Endothelial cell (in vitro differentiated cells): ENCODE measurements around the gene NACAD. TPM values are rescaled to one million over a fixed set of nuclear protein-coding genes. Genes with fewer than 3 reads are reported as not detected.

Experiments
- DNase-seq: peaks from one replicate; pipeline ENCODE4 v3.0.0; 2021; ENCODE audit warnings: low spot score
- H3K27ac Mint-ChIP-seq: one replicate; pipeline ENCODE4 v1.8.0; 2021; ENCODE audit warnings: mixed read lengths, inconsistent platforms; ENCODE audit not compliant: unreplicated experiment
- H3K27me3 Mint-ChIP-seq: one replicate; pipeline ENCODE4 v1.8.0; 2021; ENCODE audit warnings: mild to moderate bottlenecking, moderate library complexity, mixed read lengths, inconsistent platforms; ENCODE audit not compliant: unreplicated experiment
- H3K36me3 Mint-ChIP-seq: one replicate; pipeline ENCODE4 v1.8.0; 2021; ENCODE audit warnings: mild to moderate bottlenecking, low read depth, mixed read lengths, inconsistent platforms; ENCODE audit not compliant: unreplicated experiment
- H3K4me1 Mint-ChIP-seq: one replicate; pipeline ENCODE4 v1.8.0; 2021; ENCODE audit warnings: mild to moderate bottlenecking, mixed read lengths, inconsistent platforms; ENCODE audit not compliant: unreplicated experiment
- H3K4me3 Mint-ChIP-seq: one replicate; pipeline ENCODE4 v1.8.0; 2021; ENCODE audit warnings: mild to moderate bottlenecking, mixed read lengths, inconsistent platforms; ENCODE audit not compliant: unreplicated experiment
- H3K9me3 Mint-ChIP-seq: one replicate; pipeline ENCODE4 v1.8.0; 2021; ENCODE audit warnings: mixed read lengths, inconsistent platforms; ENCODE audit not compliant: unreplicated experiment
- CTCF ChIP-seq: fragments of 200-600 bp; sonication (generic); IDR thresholded peaks from one replicate; pipeline ENCODE4 v1.5.0; 2021; ENCODE audit warnings: antibody characterized with exemption; ENCODE audit not compliant: unreplicated experiment
- total RNA-seq: library from RNA; stranded (reverse); fragmentation: NEBNext Ultra II Directional; extraction: Animal tissue kit (Norgen Biotek cat#: 25700); gene quantifications from one replicate; pipeline ENCODE4 v1.2.1, GENCODE V29; 2021; ENCODE audit not compliant: unreplicated experiment

Gene NACAD
- total RNA-seq, 1 donor from 2014 or later, result 3.5 TPM

GRCh38 chr7:45089341-45089891, 647 bp upstream of the NACAD start:
- H3K36me3 Mint-ChIP-seq, result peaks cover 4% of the 10 kb centered on the region
- no peaks in the 10 kb centered on the region for H3K9me3 Mint-ChIP-seq
- H3K4me3 Mint-ChIP-seq, result peak overlapping the region; percentile 65
- peak; percentile 79 for DNase-seq
- H3K27me3 Mint-ChIP-seq, result peaks cover 11% of the 10 kb centered on the region
- no peak for TF ChIP-seq CTCF
- peaks cover 10% of the 10 kb centered on the region for H3K4me1 Mint-ChIP-seq
- H3K27ac Mint-ChIP-seq, result peak overlapping the region; percentile 84

GRCh38 chr7:45088146-45088701, 545 bp downstream of the NACAD start:
- no peak for TF ChIP-seq CTCF
- H3K4me3 Mint-ChIP-seq, result no peak overlapping the region
- peaks cover 4% of the 10 kb centered on the region for H3K36me3 Mint-ChIP-seq
- no peak overlapping the region for H3K27ac Mint-ChIP-seq
- no peaks in the 10 kb centered on the region for H3K9me3 Mint-ChIP-seq
- no peak for DNase-seq
- peaks cover 11% of the 10 kb centered on the region for H3K27me3 Mint-ChIP-seq
- peaks cover 10% of the 10 kb centered on the region for H3K4me1 Mint-ChIP-seq

GRCh38 chr7:45087301-45088145, 1.2 kb downstream of the NACAD start:
- Mint-ChIP-seq H3K36me3 (peaks cover 4% of the 10 kb centered on the region), H3K27ac (no peak overlapping the region), H3K4me3 (peak overlapping the region; percentile 14), H3K4me1 (peaks cover 9% of the 10 kb centered on the region), H3K9me3 (no peaks in the 10 kb centered on the region), H3K27me3 (peaks cover 11% of the 10 kb centered on the region)
- no peak for TF ChIP-seq CTCF
- DNase-seq, result no peak

GRCh38 chr7:45086331-45087065, 2.3 kb downstream of the NACAD start:
- Mint-ChIP-seq H3K36me3 (peaks cover 4% of the 10 kb centered on the region), H3K27me3 (peaks cover 11% of the 10 kb centered on the region), H3K27ac (no peak overlapping the region), H3K4me3 (peak overlapping the region; percentile 14), H3K4me1 (peaks cover 7% of the 10 kb centered on the region), H3K9me3 (no peaks in the 10 kb centered on the region)
- TF ChIP-seq CTCF, result no peak
- DNase-seq, result no peak
